ENCODE measurements around the gene MN1. TPM values are rescaled to one million over a fixed set of nuclear protein-coding genes. Genes with fewer than 3 reads are reported as not detected.

Gene MN1
- total RNA-seq, 1 donor from 2014 or later = 0.34 TPM

DNA sequence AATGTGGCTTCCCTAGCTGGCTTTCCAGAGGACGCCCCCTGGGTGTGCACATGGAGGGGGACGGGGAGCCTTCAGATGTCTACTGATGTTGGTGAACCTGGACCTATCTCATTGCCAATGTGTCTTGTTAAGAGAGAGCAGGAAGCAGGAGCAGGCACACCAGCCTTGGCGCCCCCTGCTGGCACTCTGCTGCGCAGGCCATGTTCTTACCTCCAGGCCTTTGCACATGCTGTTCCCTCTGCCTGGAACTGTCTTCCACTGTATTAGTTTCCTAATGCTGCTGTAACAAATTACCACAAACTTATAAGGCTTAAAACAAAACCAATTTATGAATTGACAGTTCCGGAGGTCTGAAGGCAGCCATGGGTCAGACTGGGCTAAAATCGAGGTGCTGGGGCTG lies 23.6 kb upstream of the MN1 start:
- peak; percentile 28 for DNase-seq

DNA sequence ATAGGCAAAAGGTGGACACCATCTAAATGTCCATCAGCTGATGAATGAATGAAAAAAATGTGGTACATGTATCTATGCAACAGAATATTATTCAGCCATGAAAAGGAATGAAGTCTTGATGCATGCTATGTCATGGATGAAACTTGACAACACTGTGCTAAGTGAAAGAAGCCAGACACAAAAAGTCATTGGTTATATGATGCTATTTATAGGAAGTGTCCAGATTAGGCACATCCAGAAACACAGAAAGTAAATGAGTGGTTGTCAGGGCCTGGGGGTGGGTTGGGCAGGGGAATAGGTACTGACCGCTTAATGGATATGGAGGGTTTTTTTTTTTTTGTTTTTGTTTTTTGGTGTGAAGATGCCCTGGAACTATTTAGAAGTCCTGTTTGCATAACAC lies 21.7 kb upstream of the MN1 start:
- no peak for DNase-seq

DNA sequence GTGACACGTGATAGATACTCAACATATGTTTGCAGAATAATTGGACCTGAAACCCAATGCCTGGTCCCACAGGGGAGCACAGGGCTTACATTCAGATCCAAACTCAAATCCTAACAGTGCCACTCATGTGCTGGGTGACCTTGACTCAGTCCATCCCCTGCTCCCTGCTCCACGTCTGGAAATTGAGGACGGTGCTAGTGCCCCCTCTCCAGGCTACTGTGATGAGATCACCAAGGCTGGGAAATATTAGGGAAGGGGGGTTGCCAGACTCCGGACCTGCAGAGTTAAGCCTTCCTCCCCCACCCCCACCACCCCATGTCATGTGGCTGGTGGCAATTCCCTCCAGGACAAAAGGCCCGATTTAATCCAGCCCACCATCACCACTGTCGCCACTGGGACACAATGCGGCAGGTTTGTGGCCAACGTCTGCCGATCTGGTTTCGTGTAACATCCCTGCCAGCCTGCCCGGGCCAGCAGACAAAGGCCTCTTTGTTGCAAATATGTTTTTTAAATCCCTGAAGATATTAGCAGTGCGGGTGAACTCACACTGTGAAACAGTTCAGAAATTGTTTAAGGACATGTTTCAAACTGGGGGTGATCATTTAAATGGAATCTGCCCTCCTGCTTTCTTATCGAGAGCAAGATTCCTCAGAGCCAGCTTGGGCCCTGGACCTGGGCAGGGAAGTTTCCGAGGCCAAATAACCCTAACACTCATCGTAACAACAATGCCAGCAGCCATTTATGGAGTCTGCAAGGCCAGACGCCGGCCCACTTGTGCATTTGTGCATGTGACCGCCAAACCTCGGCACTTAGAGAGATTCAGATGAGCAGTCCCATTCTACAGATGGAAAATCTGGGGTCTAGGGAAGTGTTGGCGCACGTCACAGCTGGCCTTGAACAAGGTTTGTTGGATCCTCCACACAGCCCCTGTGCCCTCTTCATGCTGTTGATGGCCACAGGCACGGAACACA lies 19.6 kb upstream of the MN1 start:
- no peak for DNase-seq

DNA sequence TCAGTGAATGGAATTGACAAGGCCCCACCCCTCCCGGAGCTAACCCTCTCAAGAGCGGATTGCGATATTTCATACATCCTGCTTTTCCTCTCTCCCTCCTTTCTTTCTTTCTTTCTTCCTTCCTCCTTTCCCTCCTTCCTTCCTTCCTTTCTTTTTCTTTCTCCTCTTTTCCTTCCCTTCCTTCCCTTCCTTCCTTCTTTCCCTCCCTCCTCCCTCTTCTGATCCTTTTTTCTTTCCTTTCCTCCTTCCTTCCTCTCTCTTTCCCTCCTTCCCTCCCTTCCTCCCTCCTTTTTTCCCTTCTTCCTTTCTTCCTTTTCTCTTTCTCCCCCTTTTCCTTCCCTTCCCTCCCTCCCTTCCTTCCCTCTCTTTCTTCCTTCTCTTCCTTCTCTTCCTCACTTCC lies 15.0 kb upstream of the MN1 start:
- no peak for DNase-seq

DNA sequence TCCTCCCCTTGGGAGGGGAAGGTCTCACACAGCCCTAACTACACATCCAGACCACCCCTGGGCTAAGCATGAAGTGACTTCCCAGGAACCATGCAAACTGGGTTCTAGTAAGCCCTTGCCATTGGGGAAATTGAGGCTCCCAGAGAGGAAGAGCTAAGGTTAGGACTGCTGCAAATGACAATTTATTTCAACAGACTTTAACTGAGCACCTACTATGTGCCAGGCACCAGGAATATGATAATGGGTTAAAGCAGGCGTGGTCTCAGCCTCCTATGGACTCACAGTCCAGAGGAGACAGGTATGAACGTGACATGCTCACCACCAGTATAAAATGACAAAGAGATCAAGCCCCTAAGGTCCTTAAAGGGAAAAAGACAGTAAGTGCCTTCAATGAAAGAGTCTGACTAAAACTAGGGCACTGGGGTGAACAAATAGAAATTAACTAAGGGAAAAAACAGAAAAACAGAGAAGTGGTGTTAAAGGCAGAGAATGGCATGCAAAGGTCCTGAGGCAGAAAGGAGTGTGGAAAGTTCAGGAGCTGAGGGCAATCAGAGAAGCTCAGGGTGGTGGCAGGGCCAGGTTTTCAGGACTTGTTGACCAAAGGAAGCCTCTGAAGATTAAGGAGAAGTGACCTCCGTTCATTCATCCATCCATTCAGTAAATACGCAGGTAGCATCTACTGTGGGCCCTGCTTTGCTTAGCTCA lies 14.4 kb upstream of the MN1 start:
- no peak for DNase-seq

DNA sequence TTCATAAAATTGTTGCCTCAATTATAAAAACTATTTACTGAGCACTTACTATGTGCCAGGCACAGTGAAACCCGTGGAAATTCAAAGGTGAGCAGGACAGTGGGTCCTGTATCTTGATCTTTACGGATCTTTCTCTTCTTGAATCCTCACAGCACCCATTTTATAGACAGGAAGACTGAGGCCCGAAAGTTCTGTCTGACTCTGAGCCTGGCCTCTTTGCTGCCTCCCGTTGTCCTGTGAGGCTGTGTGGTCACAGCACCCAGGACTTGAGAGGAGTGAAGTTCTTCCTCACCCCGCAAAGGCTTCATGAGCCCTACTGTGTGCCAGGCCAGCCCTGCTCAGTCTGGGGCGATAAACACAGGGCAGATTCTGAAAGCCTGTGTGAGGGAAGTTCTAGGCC lies 13.4 kb upstream of the MN1 start:
- DNase-seq = no peak

DNA sequence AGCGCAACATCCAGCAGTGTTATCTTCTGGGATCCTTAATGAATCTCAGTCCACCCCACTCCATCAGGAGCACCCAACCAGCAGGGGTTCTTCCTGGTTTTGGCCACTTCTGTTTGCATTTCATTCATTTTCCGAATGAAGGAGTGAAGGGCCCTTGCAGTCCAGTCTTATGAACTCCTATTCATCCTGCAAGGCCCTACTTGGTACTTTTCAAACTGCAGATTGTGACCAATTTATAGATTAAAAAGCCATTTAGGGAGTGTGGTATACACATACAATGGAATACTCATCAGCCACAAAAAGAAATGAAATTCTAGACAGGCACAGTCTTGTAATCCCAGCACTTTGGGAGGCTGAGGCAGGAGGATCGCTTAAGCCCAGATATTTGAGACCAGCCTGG lies 10.2 kb upstream of the MN1 start:
- DNase-seq = no peak

DNA sequence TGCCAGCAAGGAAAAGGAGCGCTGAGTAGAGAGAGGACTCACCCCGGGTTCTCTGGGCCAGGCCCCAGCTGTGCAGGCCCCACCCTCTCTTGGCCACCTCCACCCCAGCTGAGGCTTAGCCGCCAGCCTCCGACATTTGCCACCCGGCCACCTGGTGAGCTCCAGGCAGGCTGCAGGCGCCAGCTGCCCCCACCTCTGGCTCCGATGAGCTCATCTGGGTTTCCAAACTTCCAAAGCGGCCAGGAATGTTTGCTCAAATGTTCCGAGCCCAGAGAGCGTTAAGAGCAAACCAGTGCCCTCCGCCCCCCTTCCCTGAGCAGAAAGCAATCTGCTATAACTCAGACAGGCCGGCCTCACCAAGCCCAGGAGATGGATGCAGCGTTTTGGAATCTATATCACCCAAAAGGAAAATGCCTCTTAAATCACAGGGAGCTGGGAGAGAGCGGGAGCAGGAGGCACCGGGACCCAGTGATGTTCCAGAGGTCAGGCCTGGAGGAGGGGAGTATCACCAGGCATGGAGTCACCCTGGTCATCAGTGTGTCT lies 9.1 kb upstream of the MN1 start:
- DNase-seq = peak; percentile 50

DNA sequence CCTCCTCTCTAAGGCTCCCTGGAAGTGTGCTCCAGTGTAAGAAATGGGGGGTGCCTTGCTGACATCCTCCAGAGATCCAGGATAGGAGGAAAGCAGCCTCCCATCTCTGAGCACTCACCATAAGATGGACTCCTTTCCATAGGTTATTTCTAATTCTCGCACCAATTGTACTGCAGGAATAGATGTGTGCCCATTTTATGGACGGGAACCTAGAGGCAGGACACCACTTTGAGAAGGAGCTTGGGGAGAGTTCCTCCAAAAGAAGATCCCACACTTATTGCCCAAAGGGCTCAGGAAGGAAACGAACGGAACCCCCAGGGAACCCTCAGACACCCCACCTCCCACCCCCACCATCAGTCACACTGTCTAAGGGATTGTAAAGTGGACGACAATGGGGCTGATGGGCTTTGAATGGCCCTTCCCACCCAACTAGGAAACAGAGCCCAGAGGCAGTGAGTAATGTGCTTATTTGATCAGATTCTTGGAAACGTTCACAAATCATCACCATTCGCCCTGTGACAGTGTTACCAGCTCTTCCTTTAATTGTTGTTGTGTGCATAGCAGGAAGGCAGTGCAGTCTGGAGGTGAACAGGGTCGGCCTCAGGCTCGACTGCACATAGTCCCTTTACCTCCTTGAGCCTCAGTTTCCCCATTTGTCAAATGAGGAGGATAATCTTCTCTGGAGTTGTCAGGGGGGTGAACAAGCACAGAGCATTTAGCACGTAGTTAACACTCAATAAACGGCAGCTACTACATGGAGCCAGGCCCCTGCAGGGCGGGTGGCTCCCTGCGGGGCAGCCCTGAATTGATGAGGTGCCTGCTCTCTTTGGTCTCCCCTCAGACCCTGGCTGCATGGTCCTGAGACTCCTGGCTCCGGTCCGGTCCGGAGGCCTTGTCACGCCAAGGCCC lies 8.4 kb upstream of the MN1 start:
- peak; percentile 84 for DNase-seq

DNA sequence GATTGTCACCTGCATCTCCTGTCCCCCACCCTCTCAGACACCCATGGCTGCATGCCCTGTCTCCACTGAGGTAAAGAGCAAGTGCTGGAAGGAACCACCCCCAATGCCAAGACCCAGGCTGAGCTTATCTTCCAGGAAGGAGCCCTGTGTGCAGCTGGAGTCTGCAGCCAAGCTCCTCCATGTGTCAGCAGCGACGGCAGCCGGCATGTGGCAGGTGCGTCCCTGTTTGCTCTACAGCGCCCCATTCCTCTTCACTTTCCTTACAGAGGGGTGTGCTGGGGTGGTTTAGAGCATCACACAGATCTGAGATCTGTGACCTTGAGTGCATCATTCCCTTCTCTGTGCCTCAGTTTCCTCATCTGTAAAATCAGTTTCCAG lies 7.7 kb upstream of the MN1 start:
- DNase-seq = peak; percentile 13

DNA sequence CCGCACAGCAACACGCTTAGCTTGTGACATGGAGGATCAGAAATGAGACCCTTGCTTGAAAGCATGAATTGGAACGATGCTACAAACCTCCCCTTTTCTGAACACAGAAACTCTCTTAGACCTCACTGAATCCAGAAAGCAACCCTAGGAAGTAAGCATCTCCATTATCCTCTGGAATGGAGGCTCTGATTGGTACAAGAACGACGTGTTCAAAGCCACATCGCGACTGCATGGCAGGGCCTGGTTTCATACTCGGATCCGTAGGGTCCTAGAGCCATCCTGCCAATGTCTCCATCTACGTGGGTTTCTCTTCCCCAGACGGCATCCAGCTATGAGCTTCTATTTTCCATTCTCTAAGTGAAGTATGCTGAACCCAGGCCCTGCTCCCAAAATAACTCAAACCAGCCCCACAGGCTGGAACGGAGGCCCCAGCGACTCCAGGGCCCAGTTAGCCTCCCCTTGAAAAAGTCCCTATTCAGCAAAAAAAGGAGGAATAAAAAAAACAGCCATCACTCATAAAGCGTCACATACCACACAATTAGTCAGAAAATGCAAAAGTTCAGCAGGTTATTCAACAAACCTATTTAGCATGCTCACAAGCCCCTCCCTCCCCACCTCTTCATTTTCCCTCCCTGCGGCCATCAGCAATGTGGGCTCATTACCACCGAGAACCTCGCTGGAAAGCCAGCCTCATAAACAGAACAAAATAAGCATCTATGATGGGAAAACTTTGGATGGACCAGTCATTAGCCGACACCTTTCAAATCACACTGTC lies 7.1 kb upstream of the MN1 start:
- DNase-seq = no peak

DNA sequence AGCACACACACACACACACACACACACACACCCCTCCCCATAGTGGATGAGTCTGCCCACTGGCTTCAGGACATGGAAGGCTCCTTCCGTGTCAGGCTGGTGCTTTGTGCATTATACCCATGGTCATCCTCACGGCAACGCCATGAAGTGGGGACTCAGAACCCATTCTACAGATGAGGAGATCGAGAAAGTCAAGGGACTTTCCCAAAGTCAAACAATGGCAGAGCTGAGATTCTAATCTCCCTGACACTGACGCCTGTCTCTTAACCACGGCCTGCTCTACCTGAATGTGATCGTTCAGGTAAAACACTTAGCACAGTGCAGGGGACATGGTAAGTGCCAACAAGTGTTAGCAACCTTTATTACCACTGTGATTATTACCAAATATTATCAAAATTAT lies 4.3 kb upstream of the MN1 start:
- DNase-seq = no peak

DNA sequence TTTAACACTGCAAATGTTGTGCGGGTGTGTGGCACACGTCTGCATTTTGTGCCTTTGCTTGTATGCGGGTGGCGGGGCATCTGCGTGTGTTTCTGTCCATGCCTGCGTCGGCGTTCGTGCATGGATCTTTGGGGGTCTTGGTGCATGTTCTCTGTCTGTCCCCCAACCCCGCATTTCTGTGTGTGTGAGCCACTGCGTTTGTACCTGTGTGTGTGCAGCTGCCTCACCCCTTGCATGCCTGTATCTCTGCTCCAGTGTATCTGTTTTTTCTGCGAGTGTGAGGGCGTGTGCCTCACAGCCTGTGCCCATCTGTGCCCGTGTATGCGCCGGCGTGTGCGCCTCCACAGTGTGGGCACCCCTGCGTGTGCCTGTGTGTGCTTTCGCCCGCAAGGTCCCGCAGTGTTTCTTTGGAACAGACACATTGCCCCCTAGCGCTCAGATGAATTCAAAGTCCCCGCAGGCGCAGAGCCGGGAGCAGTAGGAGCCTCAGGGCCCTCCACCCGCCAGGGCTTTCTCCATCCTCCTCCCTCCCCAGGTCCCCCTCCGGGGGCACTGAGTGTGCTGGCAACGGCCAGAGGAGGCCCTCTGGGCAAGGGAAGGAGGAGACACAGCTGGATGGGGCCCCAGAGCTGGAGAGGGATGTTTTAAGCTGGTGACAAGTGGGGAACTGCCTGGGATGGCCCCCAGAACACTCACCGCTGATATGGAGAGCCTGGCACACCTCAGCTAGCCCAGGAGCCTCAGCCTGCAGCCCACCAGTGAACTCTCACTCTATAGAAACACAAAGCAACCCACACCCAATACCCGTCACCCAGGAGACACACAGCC lies 3.1 kb upstream of the MN1 start:
- peak; percentile 85 for DNase-seq

DNA sequence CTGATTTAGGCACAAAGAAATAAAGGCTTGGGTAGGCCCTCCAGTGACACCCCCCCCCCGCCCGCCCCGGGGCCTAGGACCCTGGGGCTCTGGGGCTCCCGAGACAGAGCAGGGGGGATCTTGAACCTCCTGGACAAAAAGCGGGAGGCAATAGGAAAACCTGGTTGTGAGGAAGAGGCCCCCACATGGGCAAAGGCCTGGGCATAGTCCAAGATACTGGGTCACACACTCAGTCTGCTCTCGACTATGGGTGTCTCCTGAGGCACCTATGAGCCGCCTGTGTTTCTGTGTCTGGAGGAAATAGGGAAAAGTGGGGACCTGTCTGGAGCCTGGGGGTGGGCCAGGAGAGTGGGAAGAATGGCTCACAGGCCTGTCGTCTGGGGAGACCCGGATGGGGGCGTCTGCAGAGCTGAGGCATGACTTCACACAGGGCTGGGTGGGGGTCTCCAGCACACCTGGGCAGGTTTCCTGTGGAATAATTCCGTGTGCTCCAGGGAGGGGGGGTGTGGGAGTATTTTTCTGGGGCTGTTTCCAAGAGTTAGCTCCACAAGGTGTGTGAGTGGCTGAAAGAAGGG lies 2.4 kb upstream of the MN1 start:
- no peak for DNase-seq

DNA sequence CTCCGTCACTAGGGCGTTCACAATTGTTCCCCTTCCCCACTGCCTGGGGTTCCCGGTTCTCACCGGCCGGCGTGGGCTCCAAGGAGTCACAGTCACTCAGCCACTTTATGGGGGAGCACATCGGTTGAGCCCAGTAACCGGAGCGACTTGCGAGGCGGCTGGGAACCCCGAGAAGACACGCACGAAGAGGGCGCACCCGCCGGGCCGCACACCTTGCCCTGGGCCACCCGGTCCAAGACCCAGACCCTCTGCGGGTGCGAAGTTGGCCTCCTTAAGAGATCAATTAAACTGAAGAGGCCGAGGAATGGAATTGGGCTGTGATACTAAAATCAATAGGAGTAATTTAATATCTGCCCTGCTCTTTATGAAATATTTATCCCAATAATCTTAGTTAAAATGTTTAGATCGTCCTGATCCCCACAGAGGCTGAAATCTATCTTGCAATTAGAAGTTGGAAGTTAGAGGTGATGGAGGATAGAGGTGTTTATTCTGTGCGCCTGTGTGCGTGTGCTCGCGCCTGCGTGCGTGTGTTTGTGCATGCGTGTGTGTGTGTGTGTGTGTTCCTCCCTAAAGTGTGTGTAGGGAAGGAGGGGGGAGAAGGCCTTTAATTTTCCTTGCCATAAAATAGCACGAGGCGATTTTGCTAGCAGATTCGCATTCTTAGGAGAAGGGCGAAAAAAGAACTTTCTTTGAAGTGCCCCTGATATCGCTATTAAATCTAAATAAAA lies 954 bp upstream of the MN1 start:
- DNase-seq = peak; percentile 24

DNA sequence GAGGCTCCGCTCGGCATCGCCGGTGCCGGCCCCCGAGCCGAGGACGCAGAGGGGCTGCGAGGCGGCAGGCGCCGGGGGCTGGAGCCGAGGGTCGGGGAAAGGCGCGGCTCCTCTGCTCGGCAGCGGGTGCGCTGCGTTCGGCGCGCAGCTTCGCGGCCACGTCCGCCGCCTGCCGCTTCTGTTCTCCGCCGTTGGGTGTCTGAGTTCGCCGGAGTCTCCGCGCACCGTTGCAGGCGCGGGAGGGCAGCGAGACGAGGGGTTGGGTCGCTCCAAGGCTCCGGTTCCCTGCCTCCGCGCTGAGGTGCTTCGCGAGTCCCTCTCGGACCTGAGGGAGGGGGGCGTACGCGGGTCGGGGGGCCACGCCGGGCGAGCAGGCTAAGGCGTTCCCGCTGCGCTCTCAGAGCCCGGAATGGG lies 347 bp downstream of the MN1 start:
- DNase-seq = peak; percentile 61

DNA sequence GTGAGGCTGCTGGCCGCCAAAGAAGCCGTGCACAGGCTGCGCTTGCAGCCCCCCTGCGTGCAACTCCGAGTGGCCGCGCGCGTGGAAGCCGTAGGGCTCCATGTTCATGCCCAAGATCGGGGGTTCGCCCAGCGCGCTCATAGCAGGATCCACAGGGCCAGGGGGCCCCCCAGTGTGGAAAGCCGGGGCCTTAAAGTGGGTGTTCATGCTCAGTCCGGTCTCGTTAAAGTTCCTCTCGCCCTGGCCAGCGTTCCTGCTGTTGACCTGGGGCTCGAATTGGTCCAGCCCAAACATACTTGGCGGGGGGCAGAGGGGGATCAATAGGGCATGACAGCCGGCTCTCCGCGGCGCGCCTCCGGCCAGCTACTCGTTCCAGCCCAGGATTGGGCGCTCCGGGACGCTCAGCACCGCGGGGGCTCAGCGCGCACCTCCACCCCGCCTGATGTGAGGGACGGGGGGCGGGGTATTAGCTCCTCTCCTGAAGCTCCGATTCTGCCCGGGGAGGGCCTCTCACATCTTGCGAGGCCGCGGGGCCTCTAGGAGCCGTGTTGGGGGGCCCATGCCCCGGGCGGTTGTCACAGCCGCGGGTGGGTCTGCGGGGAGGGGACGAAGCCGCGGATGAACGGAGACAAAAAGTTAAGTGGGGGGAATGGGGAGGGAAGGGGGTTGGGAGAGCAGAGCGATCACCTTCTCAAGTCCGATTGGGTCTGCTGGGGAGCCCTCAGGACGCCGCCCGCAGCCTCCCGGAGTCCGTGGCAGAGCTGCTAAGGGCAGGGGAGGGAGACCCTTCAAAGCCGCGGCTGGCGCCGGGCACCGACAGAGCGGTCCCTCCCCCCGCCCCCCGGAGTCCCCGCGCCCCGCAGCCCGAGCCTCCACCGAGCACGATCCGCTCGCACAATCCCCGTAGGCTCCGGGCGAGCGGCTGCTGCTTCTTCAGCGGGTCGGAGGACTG lies 1.0 kb downstream of the MN1 start:
- DNase-seq = peak; percentile 30

DNA sequence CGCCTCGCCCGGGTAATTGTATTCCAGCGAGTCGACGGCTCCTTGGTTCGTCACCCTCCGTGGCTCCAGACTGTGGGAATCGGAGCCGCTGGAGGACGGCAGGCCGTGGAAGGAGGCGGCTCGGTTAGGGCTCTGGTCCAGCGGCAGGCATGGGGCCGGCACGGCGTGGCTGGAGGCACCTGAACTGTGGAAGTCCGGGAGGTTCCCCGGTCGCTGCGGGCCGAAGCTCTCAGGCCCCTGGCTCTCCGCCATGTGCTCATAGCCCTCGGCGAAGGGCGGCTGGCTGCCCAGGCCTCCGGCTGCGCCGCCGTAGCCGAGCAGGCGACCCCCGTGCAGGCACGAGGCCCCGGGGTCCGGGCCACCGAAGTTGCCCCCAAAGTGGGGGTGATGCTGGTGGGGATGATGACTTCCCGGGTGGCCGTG lies 1.7 kb downstream of the MN1 start:
- DNase-seq = peak; percentile 31
